Neural cell (in vitro differentiated cells): ENCODE results near the gene ALDOA.

ENCODE experiments used
- EP300 ChIP-seq: fragments of 450-650 bp; conservative IDR thresholded peaks from 2 replicates; pipeline ENCODE4 v1.6.1; 2014; ENCODE audit warnings: antibody characterized with exemption, mild to moderate bottlenecking, moderate library complexity; ENCODE audit not compliant: poor library complexity, severe bottlenecking
- EZH2 ChIP-seq: fragments of 200-600, 300-800 bp; shearing (Covaris generic), sonication (generic); IDR thresholded peaks from 2 replicates; pipeline ENCODE4 v1.6.1; 2014; ENCODE audit warnings: antibody characterized with exemption, low read length, borderline replicate concordance, mild to moderate bottlenecking; ENCODE audit not compliant: insufficient read depth, poor library complexity, severe bottlenecking
- POLR2AphosphoS5 ChIP-seq: IDR thresholded peaks from 2 replicates; pipeline ENCODE4 v1.6.1; 2012
- REST ChIP-seq: IDR thresholded peaks from 2 replicates; pipeline ENCODE4 v1.6.1; 2012; ENCODE audit warnings: borderline replicate concordance
- SMC3 ChIP-seq: fragments of 450-650 bp; conservative IDR thresholded peaks from 2 replicates; pipeline ENCODE4 v1.6.1; 2014; ENCODE audit warnings: antibody characterized with exemption, mild to moderate bottlenecking, moderate library complexity; ENCODE audit not compliant: poor library complexity
- TAF1 ChIP-seq: IDR thresholded peaks from 2 replicates; pipeline ENCODE4 v1.6.1; 2012; ENCODE audit warnings: low read depth
- TF ChIP-seq, protein P1 (sequence below): fragments of 450-650 bp; IDR thresholded peaks from 2 replicates; pipeline ENCODE4 v1.5.1; 2014; ENCODE audit warnings: antibody characterized with exemption, mild to moderate bottlenecking, moderate library complexity; ENCODE audit not compliant: poor library complexity, severe bottlenecking

DNA sequence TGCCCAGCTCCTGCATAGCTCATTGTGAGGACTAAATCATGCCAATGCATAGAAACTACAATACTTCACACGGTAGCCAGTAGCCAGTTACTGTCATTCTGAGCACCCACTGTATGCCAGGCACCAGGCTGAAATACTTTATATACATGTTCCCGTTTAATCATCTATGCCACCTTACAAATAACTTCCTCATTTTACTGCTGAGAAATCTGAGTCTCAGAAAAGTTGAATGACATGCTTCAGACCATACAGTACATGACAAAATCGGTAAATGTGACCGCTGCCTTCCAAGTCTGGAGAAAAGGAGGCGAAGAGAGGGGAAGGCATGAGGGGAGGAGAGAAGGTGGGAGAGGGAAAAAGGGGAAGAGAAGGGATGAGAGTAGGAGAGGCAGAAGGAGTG, 25.3 kb upstream of the ALDOA start:
- no peak for TF ChIP-seq TAF1
- no peak for TF ChIP-seq POLR2AphosphoS5
- TF ChIP-seq EZH2: no peak
- TF ChIP-seq, protein P1, sequence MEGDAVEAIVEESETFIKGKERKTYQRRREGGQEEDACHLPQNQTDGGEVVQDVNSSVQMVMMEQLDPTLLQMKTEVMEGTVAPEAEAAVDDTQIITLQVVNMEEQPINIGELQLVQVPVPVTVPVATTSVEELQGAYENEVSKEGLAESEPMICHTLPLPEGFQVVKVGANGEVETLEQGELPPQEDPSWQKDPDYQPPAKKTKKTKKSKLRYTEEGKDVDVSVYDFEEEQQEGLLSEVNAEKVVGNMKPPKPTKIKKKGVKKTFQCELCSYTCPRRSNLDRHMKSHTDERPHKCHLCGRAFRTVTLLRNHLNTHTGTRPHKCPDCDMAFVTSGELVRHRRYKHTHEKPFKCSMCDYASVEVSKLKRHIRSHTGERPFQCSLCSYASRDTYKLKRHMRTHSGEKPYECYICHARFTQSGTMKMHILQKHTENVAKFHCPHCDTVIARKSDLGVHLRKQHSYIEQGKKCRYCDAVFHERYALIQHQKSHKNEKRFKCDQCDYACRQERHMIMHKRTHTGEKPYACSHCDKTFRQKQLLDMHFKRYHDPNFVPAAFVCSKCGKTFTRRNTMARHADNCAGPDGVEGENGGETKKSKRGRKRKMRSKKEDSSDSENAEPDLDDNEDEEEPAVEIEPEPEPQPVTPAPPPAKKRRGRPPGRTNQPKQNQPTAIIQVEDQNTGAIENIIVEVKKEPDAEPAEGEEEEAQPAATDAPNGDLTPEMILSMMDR: no peak
- no peak for TF ChIP-seq SMC3
- TF ChIP-seq EP300: no peak
- no peak for TF ChIP-seq REST
